ENCODE data around the gene IGF1R.
"Not testable (repeated sequence)": the region's sequence is repeated elsewhere in the genome, so short reads cannot be mapped to it uniquely, and the experiment has no call there.

The IGF1R gene

DNA sequence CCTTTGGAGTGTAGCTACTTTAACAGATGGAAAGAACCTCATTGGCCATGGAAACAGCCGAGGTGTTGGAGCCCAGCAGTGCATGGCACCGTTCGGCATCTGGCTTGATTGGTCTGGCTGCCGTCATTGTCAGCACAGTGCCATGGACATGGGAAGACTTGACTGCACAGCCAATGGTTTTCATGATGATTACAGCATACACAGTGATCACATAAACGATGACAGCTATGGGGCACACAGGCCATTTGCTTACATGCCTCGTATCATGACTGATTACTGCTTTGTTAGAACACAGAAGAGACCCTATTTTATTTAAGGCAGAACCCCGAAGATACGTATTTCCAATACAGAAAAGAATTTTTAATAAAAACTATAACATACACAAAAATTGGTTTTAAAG lies 315.1 kb downstream of the IGF1R start:
- Histone ChIP-seq H3K27me3 (no peaks in the 10 kb centered on the region), H3K9me3 (no peaks in the 10 kb centered on the region), H3K4me3 (ENCODE audit: low read depth in 1 of 2, low read length in 1 of 2) (no peak overlapping the region), H3K27ac (no peak overlapping the region), H3K36me3 (peaks cover 52% of the 10 kb centered on the region), H3K4me1 (ENCODE audit: control insufficient read depth in 1 of 2, insufficient read depth in 1 of 2, low read depth in 1 of 2, low read length in 1 of 2) (peaks cover 0 to under 1% of the 10 kb centered on the region in 2 experiments)
- TF ChIP-seq, protein P1, sequence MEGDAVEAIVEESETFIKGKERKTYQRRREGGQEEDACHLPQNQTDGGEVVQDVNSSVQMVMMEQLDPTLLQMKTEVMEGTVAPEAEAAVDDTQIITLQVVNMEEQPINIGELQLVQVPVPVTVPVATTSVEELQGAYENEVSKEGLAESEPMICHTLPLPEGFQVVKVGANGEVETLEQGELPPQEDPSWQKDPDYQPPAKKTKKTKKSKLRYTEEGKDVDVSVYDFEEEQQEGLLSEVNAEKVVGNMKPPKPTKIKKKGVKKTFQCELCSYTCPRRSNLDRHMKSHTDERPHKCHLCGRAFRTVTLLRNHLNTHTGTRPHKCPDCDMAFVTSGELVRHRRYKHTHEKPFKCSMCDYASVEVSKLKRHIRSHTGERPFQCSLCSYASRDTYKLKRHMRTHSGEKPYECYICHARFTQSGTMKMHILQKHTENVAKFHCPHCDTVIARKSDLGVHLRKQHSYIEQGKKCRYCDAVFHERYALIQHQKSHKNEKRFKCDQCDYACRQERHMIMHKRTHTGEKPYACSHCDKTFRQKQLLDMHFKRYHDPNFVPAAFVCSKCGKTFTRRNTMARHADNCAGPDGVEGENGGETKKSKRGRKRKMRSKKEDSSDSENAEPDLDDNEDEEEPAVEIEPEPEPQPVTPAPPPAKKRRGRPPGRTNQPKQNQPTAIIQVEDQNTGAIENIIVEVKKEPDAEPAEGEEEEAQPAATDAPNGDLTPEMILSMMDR (IDR thresholded peaks at IDR 0.05), result no peak

DNA sequence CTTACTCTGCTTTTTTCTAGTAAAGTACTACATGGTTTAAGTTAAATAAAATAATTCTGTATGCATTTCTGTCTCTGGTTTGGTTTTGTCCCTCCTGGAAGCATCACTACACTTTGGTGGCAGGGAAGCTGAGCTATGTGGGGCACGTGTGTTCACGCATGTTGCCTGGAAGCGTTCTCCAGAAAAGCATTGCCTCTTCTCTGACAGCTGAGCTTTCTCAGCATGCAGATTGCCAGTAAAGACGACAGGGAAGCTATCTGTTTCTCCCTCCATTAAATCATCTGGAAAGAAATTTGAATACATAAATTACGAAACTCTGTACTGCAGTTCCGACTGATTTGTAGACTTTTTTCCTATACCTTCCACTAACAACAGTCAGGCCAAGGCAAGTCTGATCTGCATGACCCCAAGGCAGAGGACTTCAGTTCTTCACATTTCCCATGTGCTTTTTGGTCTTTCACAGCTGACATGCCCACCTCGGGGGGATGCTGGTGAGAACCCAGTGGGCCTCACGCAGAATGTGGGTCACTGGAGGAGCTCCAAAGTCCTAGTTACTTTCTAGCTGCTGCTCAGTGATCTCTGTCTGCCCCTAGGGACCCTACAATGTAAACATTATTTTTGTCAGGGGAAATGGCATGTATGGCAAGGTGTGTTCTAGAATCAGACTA lies 316.3 kb downstream of the IGF1R start:
- Histone ChIP-seq H3K9me3 (no peaks in the 10 kb centered on the region), H3K4me3 (ENCODE audit: low read depth in 1 of 2, low read length in 1 of 2) (no peak overlapping the region), H3K36me3 (peaks cover 40% of the 10 kb centered on the region), H3K4me1 (ENCODE audit: control insufficient read depth in 1 of 2, insufficient read depth in 1 of 2, low read depth in 1 of 2, low read length in 1 of 2) (no peaks in the 10 kb centered on the region), H3K27me3 (no peaks in the 10 kb centered on the region), H3K27ac (no peak overlapping the region)
- TF ChIP-seq, protein P1 (IDR thresholded peaks at IDR 0.05), result no peak

DNA sequence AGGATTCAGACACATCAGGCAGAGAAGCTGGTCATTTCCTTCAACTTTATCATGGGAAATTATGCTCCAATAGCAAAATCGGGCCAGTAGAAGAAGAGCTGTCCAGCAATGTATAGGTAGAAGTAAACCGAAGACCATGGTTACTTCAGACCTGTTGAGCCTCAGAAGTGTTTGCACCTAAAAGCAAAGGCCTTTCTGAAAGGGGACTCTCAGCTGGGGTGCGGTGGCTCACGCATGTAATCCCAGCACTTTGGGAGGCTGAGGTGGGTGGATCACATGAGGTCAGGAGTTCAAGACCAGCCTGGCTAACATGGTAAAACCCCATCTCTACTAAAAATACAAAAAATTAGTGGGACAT lies 316.8 kb downstream of the IGF1R start:
- not testable (repeated sequence) for H3K4me3 ChIP-seq (ENCODE audit: low read depth in 1 of 2, low read length in 1 of 2); H3K27me3 ChIP-seq; H3K4me1 ChIP-seq (ENCODE audit: control insufficient read depth in 1 of 2, insufficient read depth in 1 of 2, low read depth in 1 of 2, low read length in 1 of 2); H3K27ac ChIP-seq; H3K9me3 ChIP-seq
- H3K36me3 ChIP-seq, result peaks cover 35% of the 10 kb centered on the region

DNA sequence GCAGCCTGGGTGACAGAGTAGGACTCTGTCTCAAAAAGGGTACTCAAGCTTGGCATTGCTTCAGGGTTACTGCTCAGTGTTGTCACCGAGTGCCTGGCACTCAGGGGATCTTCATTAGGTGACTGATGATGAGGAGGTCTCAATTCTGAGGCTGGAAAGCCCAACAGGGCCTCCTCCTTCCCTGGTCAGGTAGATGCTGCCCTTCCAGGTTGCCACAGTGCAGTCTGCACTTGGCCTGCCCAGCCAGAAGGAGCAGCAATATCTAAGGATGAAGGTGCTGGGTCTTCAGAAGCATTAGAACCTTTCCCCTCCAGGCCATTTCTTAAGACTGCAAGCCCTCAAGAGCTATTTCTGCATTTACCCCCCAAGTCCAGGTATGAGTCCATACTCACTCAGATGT lies 317.3 kb downstream of the IGF1R start:
- no peak overlapping the region for H3K4me3 ChIP-seq (ENCODE audit: low read depth in 1 of 2, low read length in 1 of 2)
- TF ChIP-seq, protein P1 (IDR thresholded peaks at IDR 0.05), result no peak
- H3K4me1 ChIP-seq (ENCODE audit: control insufficient read depth in 1 of 2, insufficient read depth in 1 of 2, low read depth in 1 of 2, low read length in 1 of 2), result no peaks in the 10 kb centered on the region
- H3K36me3 ChIP-seq, result peaks cover 30% of the 10 kb centered on the region
- no peaks in the 10 kb centered on the region for H3K9me3 ChIP-seq
- no peak overlapping the region for H3K27ac ChIP-seq
- H3K27me3 ChIP-seq, result no peaks in the 10 kb centered on the region

DNA sequence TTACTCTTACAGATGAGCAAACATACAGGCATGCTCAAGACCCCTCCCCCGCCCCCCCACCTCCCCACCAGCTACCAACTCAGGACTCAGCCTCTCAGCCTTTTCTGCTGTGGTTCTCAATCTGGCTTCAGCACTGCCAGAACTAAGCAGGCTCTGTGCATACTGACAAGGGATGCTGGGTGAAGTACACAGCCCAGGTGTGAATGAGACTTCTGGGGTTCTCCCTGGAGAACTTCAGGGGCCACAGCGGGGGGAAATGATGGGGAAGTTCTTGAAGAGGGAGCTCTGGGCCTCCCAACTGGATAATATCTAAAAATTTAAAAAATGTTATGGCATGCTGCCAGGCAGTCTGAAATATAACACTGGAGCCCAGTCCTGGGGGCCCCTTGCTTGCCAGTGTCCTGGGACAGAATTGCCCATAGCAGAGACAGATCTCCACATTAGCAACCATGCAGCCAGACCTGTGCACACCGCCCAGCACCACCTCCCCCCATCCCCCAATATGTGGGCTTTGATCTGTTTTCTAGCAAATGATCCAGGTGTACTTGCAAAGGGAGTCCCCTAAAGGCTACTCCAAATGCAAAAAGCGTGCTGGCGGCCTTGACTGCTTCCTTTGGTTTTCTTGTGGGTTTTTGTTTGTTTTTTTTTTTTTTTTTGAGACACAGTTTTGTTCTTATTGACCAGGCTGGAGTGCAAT lies 317.9 kb downstream of the IGF1R start:
- H3K27me3 ChIP-seq, result no peaks in the 10 kb centered on the region
- H3K36me3 ChIP-seq, result peaks cover 24% of the 10 kb centered on the region
- H3K9me3 ChIP-seq, result no peaks in the 10 kb centered on the region
- H3K4me3 ChIP-seq (ENCODE audit: low read depth in 1 of 2, low read length in 1 of 2), result no peak overlapping the region
- TF ChIP-seq, protein P1 (IDR thresholded peaks at IDR 0.05), result no peak
- no peaks in the 10 kb centered on the region for H3K4me1 ChIP-seq (ENCODE audit: control insufficient read depth in 1 of 2, insufficient read depth in 1 of 2, low read depth in 1 of 2, low read length in 1 of 2)
- H3K27ac ChIP-seq, result no peak overlapping the region

DNA sequence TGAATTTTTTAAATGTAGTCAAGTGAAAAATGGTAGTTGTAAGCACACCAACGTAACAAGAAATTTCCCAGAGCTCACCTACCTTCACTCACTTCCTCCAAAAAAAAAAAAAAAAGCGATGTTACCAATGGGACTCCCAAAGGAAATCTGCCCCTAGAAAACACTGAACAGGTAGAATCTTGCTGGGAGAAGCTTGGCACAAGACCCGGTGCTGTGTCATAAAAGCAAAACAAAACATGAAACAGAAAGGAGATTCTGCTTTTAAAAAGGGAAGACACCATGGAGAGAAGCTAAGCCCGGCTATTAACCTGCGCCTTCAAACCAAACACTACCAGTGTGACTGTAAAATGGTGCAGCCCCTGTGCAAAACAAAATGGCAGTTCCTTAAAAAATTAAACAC lies 318.8 kb downstream of the IGF1R start:
- H3K4me3 ChIP-seq (ENCODE audit: low read depth in 1 of 2, low read length in 1 of 2), result no peak overlapping the region

More for the DNA sequence above, 318.8 kb downstream of the IGF1R start:
- TF ChIP-seq, protein P1 (IDR thresholded peaks at IDR 0.05), result no peak
- Histone ChIP-seq H3K27me3 (no peaks in the 10 kb centered on the region), H3K9me3 (no peaks in the 10 kb centered on the region), H3K4me1 (ENCODE audit: control insufficient read depth in 1 of 2, insufficient read depth in 1 of 2, low read depth in 1 of 2, low read length in 1 of 2) (no peaks in the 10 kb centered on the region), H3K36me3 (peaks cover 15% of the 10 kb centered on the region), H3K27ac (no peak overlapping the region)

Measured in neutrophil (primary cell).